GM12878 (cell line): ENCODE results near the gene MSI2. TPM values are rescaled to one million over a fixed set of nuclear protein-coding genes. Genes with fewer than 3 reads are reported as not detected.

Source experiments
- ATAC-seq: fragments of 200-7000 bp; cut with Tn5 transposase; 3 replicates; pipeline ENCODE4 v1.9.1; 2020; ENCODE audit warnings: mild to moderate bottlenecking, moderate library complexity
- BruUV-seq: library from RNA; stranded (reverse); fragments of 400-500 nt; replicated peaks from 2 replicates; lab custom pipeline; 2021; lab: Mats Ljungman, UMichigan
- CTCF ChIA-PET: fragments of 300-600 bp; sonication (Branson Sonifier 250); formaldehyde crosslinking; extraction: SDS; loops from one replicate; lab custom pipeline; 2021; ENCODE audit warnings: inconsistent platforms; lab: Yijun Ruan, JAX
- POLR2A ChIA-PET: fragments of 350-600 bp; formaldehyde crosslinking; extraction: SDS; loops from one replicate; lab custom pipeline; 2021; ENCODE audit warnings: inconsistent platforms; lab: Charles Lee
- RAD21 ChIA-PET: fragments of 300-600 bp; sonication (Branson Sonifier 250); formaldehyde crosslinking; loops from one replicate; lab custom pipeline; 2023; ENCODE audit warnings: antibody characterized with exemption; ENCODE audit not compliant: unreplicated experiment; lab: Charles Lee
- SMC1A ChIA-PET: fragments of 300-600 bp; sonication (Branson Sonifier 250); formaldehyde crosslinking; loops from one replicate; lab custom pipeline; 2023; ENCODE audit not compliant: unreplicated experiment, uncharacterized antibody; lab: Charles Lee
- DNase-seq: peaks from one replicate; pipeline ENCODE4 v3.0.0-alpha.2; 2011; ENCODE audit warnings: low read depth, low spot score
- FAIRE-seq: peaks from 3 replicates; lab custom pipeline; 2011; peaks lifted over from hg19 to GRCh38; lab: Jason Lieb, UNC
- H2AFZ ChIP-seq: 2 replicates; pipeline ENCODE4 v1.6.0; 2011; ENCODE audit warnings: low read depth, low read length, control low read depth; ENCODE audit not compliant: control insufficient read depth
- H3K27ac ChIP-seq: 2 replicates; pipeline ENCODE4 v1.5.1; 2011; ENCODE audit warnings: control low read depth; ENCODE audit not compliant: control insufficient read depth, insufficient read depth
- H3K27me3 ChIP-seq, 2 experiments: replicated peaks in 1 of 2; 2 replicates each; pipeline versions ENCODE4 v1.6.0 to v1.6.1; 2011; ENCODE audit warnings: low read length in 1 of 2; ENCODE audit not compliant: control insufficient read depth in 2 of 2, insufficient read depth in 2 of 2
- H3K36me3 ChIP-seq, 2 experiments: 2 replicates each; pipeline ENCODE4 v1.5.1; 2011; ENCODE audit warnings: low read length in 1 of 2; ENCODE audit not compliant: control insufficient read depth in 2 of 2, insufficient read depth in 2 of 2
- H3K4me1 ChIP-seq: 2 replicates; pipeline ENCODE4 v1.6.1; 2011; ENCODE audit warnings: mild to moderate bottlenecking, low read length, moderate library complexity, mixed read lengths; ENCODE audit not compliant: control insufficient read depth, insufficient read depth
- H3K4me2 ChIP-seq: 2 replicates; pipeline ENCODE4 v1.6.0; 2011; ENCODE audit warnings: control low read depth; ENCODE audit not compliant: control insufficient read depth, insufficient read depth
- H3K4me3 ChIP-seq: fragments of 200-600 bp; sonication (generic); 2 replicates; pipeline ENCODE4 v1.5.1; 2016
- H3K79me2 ChIP-seq: 2 replicates; pipeline ENCODE4 v1.6.0; 2011; ENCODE audit warnings: low read length; ENCODE audit not compliant: control insufficient read depth, insufficient read depth
- H3K9ac ChIP-seq: 2 replicates; pipeline ENCODE4 v1.8.0; 2011; ENCODE audit warnings: low read length, control low read depth, mixed read lengths; ENCODE audit not compliant: control insufficient read depth, insufficient read depth
- H3K9me3 ChIP-seq: replicated peaks from 3 replicates; pipeline ENCODE4 v1.5.1; 2011; ENCODE audit warnings: mild to moderate bottlenecking, low read length; ENCODE audit not compliant: control insufficient read depth, insufficient read depth
- H4K20me1 ChIP-seq: 2 replicates; pipeline ENCODE4 v1.6.0; 2011; ENCODE audit not compliant: control insufficient read depth, insufficient read depth
- ATF7 ChIP-seq: fragments of 450-650 bp; IDR thresholded peaks from 2 replicates; pipeline ENCODE4 v1.6.1; 2016; ENCODE audit warnings: low read depth, mild to moderate bottlenecking
- CTCF ChIP-seq, 3 experiments: IDR thresholded peaks in 2 of 3; conservative IDR thresholded peaks in 1 of 3; 2 replicates each; pipeline ENCODE4 v1.5.1; 2011; ENCODE audit warnings: low read depth in 3 of 3, low read length in 3 of 3, mild to moderate bottlenecking in 3 of 3, control low read depth in 2 of 3, moderate library complexity in 2 of 3, inconsistent platforms in 1 of 3, mixed read lengths in 1 of 3; ENCODE audit not compliant: control insufficient read depth in 2 of 3, insufficient read depth in 1 of 3; ENCODE audit errors: extremely low read depth in 1 of 3
- ELK1 ChIP-seq: IDR thresholded peaks from 2 replicates; pipeline ENCODE4 v1.6.1; 2012; ENCODE audit warnings: low read depth, low read length, improper control_type of control experiment
- IKZF1 ChIP-seq: fragments of 450-650 bp; conservative IDR thresholded peaks from 2 replicates; pipeline ENCODE4 v1.6.1; 2017; ENCODE audit warnings: antibody characterized with exemption, mild to moderate bottlenecking
- IRF5 ChIP-seq: fragments of 450-650 bp; IDR thresholded peaks from 2 replicates; pipeline ENCODE4 v1.6.1; 2017; ENCODE audit warnings: borderline replicate concordance
- POLR2AphosphoS5 ChIP-seq: IDR thresholded peaks from 2 replicates; pipeline ENCODE4 v1.6.1; 2011; ENCODE audit warnings: mild to moderate bottlenecking, low read length, inconsistent platforms
- STAT1 ChIP-seq: fragments of 450-650 bp; conservative IDR thresholded peaks from 2 replicates; pipeline ENCODE4 v1.6.1; 2014; ENCODE audit warnings: antibody characterized with exemption, mild to moderate bottlenecking
- TAF1 ChIP-seq: IDR thresholded peaks from 2 replicates; pipeline ENCODE4 v1.6.1; 2011; ENCODE audit warnings: mild to moderate bottlenecking, low read depth, low read length, borderline replicate concordance
- ZNF24 ChIP-seq: fragments of 450-650 bp; IDR thresholded peaks from 2 replicates; pipeline ENCODE4 v1.6.1; 2017; ENCODE audit warnings: antibody characterized with exemption, mild to moderate bottlenecking
- ZNF274 ChIP-seq: IDR thresholded peaks from one replicate; pipeline ENCODE4 v1.8.0; 2011; ENCODE audit not compliant: insufficient read length, insufficient read depth
- WGBS: methylation state at CpG from one replicate; pipeline ENCODE4 v1.1.6; 2016; ENCODE audit warnings: low lambda C conversion rate; ENCODE audit not compliant: insufficient replicate concordance, insufficient coverage; ENCODE audit errors: missing lambda C conversion rate; 5-methylcytosine and 5-hydroxymethylcytosine counted together
- in situ Hi-C: fragments of 300-500 bp; cut with MboI; formaldehyde crosslinking; loops from 9 replicates; pipeline ENCODE4 v1.14.3; 2018; ENCODE audit warnings: mixed read lengths
- intact Hi-C: fragments of 100-400 bp; cut with micrococcal nuclease; formaldehyde crosslinking; loops from one replicate; pipeline ENCODE4 v1.14.2; 2022; ENCODE audit not compliant: unreplicated experiment
- polyA plus RNA-seq, 11 experiments: library from polyadenylated mRNA; depleted of rRNA in 4 of 11; unstranded in 6 of 11; stranded (reverse) in 5 of 11; fragments of >200 nt; fragmentation: Nextera tagmentation in 4 of 11; fragmentation: Illumina TruSeq in 1 of 11; extraction: Ambion mirVana in 4 of 11; extraction: Trizol in 1 of 11; gene quantifications; 1 replicate in 1 of 11; 2 replicates in 10 of 11; pipeline versions ENCODE4 v1.2.1 to v1.2.3, GENCODE V29; 2011 to 2016; ENCODE audit warnings: inconsistent platforms in 2 of 11, missing spikeins in 2 of 11, low read depth in 1 of 11
- total RNA-seq, 4 experiments: library from RNA; depleted of rRNA in 3 of 4; stranded (reverse); fragments of >200 nt in 3 of 4; fragmentation: Illumina TruSeq in 1 of 4; extraction: Trizol in 1 of 4; gene quantifications; 2 replicates each; pipeline versions ENCODE4 v1.2.1 to v1.2.3, GENCODE V29; 2013 to 2021

MSI2 gene
- total and polyA plus RNA-seq, 10 of the 15 experiments (the other 5 are each of a cell fraction or from before 2014, with no cell fraction given): 6.1 to 76.1 (median 42.0) TPM

DNA sequence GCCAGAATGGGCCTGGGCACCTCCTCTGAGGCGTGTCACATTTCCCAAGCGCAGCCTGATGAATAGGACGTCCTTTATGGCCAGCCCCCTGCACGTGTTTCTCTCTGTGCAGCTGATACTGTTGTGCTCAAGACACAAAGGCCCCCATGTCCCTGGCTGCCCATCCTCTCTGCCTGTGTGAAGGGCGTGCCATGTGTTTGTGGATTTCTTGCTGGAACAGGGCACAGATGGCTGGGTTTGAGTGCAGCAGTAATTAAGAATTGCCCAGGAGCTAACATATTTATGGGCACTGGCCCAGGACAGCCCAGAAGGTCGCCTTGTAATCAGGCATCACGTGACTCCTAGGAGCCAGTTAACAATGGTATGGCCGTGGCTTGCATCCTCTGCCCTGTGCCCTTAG, 307.6 kb downstream of the MSI2 start:
- Histone ChIP-seq H3K9ac (no peak overlapping the region), H3K36me3 (peaks cover 0 to 7% of the 10 kb centered on the region in 2 experiments; a peak in 3 of 4 replicates), H2AFZ (no peak overlapping the region), H4K20me1 (no peaks in the 10 kb centered on the region), H3K27me3 (no peaks in the 10 kb centered on the region), H3K4me1 (no peaks in the 10 kb centered on the region), H3K27ac (no peak overlapping the region), H3K4me3 (no peak overlapping the region), H3K79me2 (no peaks in the 10 kb centered on the region), H3K4me2 (no peak overlapping the region), H3K9me3 (no peaks in the 10 kb centered on the region)
- in situ Hi-C loops: no loop called here
- no peak for FAIRE-seq
- intact Hi-C loops: no loop called here
- no peak for DNase-seq
- POLR2A ChIA-PET: no interaction called here
- CTCF ChIA-PET: no interaction called here
- BruUV-seq: no TSS peak
- SMC1A ChIA-PET: no interaction called here
- WGBS: 86% methylated on average over 8 of the region's 8 CpGs
- no peak for ATAC-seq
- RAD21 ChIA-PET: no interaction called here
- no peak for TF ChIP-seq ZNF274
- TF ChIP-seq IKZF1: no peak
- no peak for TF ChIP-seq IRF5
- no peak for TF ChIP-seq TAF1

DNA sequence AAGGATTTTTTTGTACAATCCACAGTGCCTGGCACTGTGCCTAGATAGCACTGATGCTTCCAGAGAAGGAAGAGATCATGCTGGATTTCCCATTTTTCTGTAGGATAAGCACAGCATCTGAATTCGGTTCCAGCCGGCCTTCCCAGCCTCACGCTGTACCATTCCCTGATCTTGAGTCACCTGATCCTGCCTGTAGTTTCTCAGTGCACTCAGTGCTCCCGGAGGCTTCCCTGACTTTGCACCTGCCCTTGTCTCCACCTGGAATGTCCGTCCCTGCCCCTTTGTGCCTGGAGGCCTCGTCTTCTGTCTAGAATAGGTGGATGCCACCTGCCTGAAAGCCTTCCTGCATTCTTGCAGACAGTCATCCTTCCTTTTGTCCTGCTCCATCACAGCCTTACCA, 308.9 kb downstream of the MSI2 start:
- in situ Hi-C loops: no loop called here
- BruUV-seq: no TSS peak
- TF ChIP-seq ATF7 (no peak), CTCF (IDR thresholded peaks at IDR 0.05 in 2 of 3, conservative IDR thresholded peaks at IDR 0.05 in 1 of 3; ENCODE audit: control insufficient read depth in 2 of 3, extremely low read depth in 1 of 3, insufficient read depth in 1 of 3, low read depth in 3 of 3, low read length in 3 of 3) (no peak), STAT1 (no peak), POLR2AphosphoS5 (no peak), ELK1 (no peak), ZNF24 (no peak)
- POLR2A ChIA-PET: no interaction called here
- no peak for ATAC-seq
- no peak overlapping the region for H3K4me3 ChIP-seq
- no peak overlapping the region for H2AFZ ChIP-seq
- no peaks in the 10 kb centered on the region for H3K27me3 ChIP-seq
- no peak overlapping the region for H3K9ac ChIP-seq
- no peaks in the 10 kb centered on the region for H3K9me3 ChIP-seq
- RAD21 ChIA-PET: no interaction called here
- no peak for DNase-seq
- SMC1A ChIA-PET: no interaction called here
- H3K4me2 ChIP-seq: no peak overlapping the region
- H3K4me1 ChIP-seq: no peaks in the 10 kb centered on the region
- H3K79me2 ChIP-seq: no peaks in the 10 kb centered on the region
- CTCF ChIA-PET: no interaction called here
- H3K27ac ChIP-seq: no peak overlapping the region
- peaks cover 0 to 3% of the 10 kb centered on the region in 2 experiments; a peak in 3 of 4 replicates for H3K36me3 ChIP-seq
- no peak for FAIRE-seq
- no peaks in the 10 kb centered on the region for H4K20me1 ChIP-seq
- WGBS: 96% methylated on average over 6 of the region's 6 CpGs
- intact Hi-C loops: no loop called here
